GM12878 (cell line): ENCODE measurements around the gene TCERG1L. TPM values are rescaled to one million over a fixed set of nuclear protein-coding genes. Genes with fewer than 3 reads are reported as not detected.

Source experiments
- ATAC-seq: fragments of 200-7000 bp; cut with Tn5 transposase; 3 replicates; pipeline ENCODE4 v1.9.1; 2020; ENCODE audit warnings: mild to moderate bottlenecking, moderate library complexity
- BruUV-seq: library from RNA; stranded (reverse); fragments of 400-500 nt; replicated peaks from 2 replicates; lab custom pipeline; 2021; lab: Mats Ljungman, UMichigan
- CTCF ChIA-PET: fragments of 300-600 bp; sonication (Branson Sonifier 250); formaldehyde crosslinking; extraction: SDS; loops from one replicate; lab custom pipeline; 2021; ENCODE audit warnings: inconsistent platforms; lab: Yijun Ruan, JAX
- POLR2A ChIA-PET: fragments of 350-600 bp; formaldehyde crosslinking; extraction: SDS; loops from one replicate; lab custom pipeline; 2021; ENCODE audit warnings: inconsistent platforms; lab: Charles Lee
- RAD21 ChIA-PET: fragments of 300-600 bp; sonication (Branson Sonifier 250); formaldehyde crosslinking; loops from one replicate; lab custom pipeline; 2023; ENCODE audit warnings: antibody characterized with exemption; ENCODE audit not compliant: unreplicated experiment; lab: Charles Lee
- SMC1A ChIA-PET: fragments of 300-600 bp; sonication (Branson Sonifier 250); formaldehyde crosslinking; loops from one replicate; lab custom pipeline; 2023; ENCODE audit not compliant: unreplicated experiment, uncharacterized antibody; lab: Charles Lee
- DNase-seq: peaks from one replicate; pipeline ENCODE4 v3.0.0-alpha.2; 2011; ENCODE audit warnings: low read depth, low spot score
- FAIRE-seq: peaks from 3 replicates; lab custom pipeline; 2011; peaks lifted over from hg19 to GRCh38; lab: Jason Lieb, UNC
- H2AFZ ChIP-seq: 2 replicates; pipeline ENCODE4 v1.6.0; 2011; ENCODE audit warnings: low read depth, low read length, control low read depth; ENCODE audit not compliant: control insufficient read depth
- H3K27ac ChIP-seq: 2 replicates; pipeline ENCODE4 v1.5.1; 2011; ENCODE audit warnings: control low read depth; ENCODE audit not compliant: control insufficient read depth, insufficient read depth
- H3K27me3 ChIP-seq, 2 experiments: replicated peaks in 1 of 2; 2 replicates each; pipeline versions ENCODE4 v1.6.0 to v1.6.1; 2011; ENCODE audit warnings: low read length in 1 of 2; ENCODE audit not compliant: control insufficient read depth in 2 of 2, insufficient read depth in 2 of 2
- H3K36me3 ChIP-seq, 2 experiments: 2 replicates each; pipeline ENCODE4 v1.5.1; 2011; ENCODE audit warnings: low read length in 1 of 2; ENCODE audit not compliant: control insufficient read depth in 2 of 2, insufficient read depth in 2 of 2
- H3K4me1 ChIP-seq: 2 replicates; pipeline ENCODE4 v1.6.1; 2011; ENCODE audit warnings: mild to moderate bottlenecking, low read length, moderate library complexity, mixed read lengths; ENCODE audit not compliant: control insufficient read depth, insufficient read depth
- H3K4me2 ChIP-seq: 2 replicates; pipeline ENCODE4 v1.6.0; 2011; ENCODE audit warnings: control low read depth; ENCODE audit not compliant: control insufficient read depth, insufficient read depth
- H3K4me3 ChIP-seq: fragments of 200-600 bp; sonication (generic); 2 replicates; pipeline ENCODE4 v1.5.1; 2016
- H3K79me2 ChIP-seq: 2 replicates; pipeline ENCODE4 v1.6.0; 2011; ENCODE audit warnings: low read length; ENCODE audit not compliant: control insufficient read depth, insufficient read depth
- H3K9ac ChIP-seq: 2 replicates; pipeline ENCODE4 v1.8.0; 2011; ENCODE audit warnings: low read length, control low read depth, mixed read lengths; ENCODE audit not compliant: control insufficient read depth, insufficient read depth
- H3K9me3 ChIP-seq: replicated peaks from 3 replicates; pipeline ENCODE4 v1.5.1; 2011; ENCODE audit warnings: mild to moderate bottlenecking, low read length; ENCODE audit not compliant: control insufficient read depth, insufficient read depth
- H4K20me1 ChIP-seq: 2 replicates; pipeline ENCODE4 v1.6.0; 2011; ENCODE audit not compliant: control insufficient read depth, insufficient read depth
- CBFB ChIP-seq: IDR thresholded peaks from 2 replicates; pipeline ENCODE4 v1.6.1; 2016; ENCODE audit warnings: antibody characterized with exemption, low read depth
- ETV6 ChIP-seq, 2 experiments: fragments of 450-650 bp in 1 of 2; IDR thresholded peaks in 1 of 2; conservative IDR thresholded peaks in 1 of 2; 2 replicates each; pipeline ENCODE4 v1.6.1; 2014; ENCODE audit warnings: antibody characterized with exemption in 1 of 2, borderline replicate concordance in 1 of 2, low read depth in 1 of 2, mild to moderate bottlenecking in 1 of 2, moderate library complexity in 1 of 2
- IRF4 ChIP-seq: IDR thresholded peaks from 2 replicates; pipeline ENCODE4 v1.6.1; 2011; ENCODE audit warnings: low read depth, low read length
- MEF2B ChIP-seq: fragments of 450-650 bp; IDR thresholded peaks from 2 replicates; pipeline ENCODE4 v1.6.1; 2018; ENCODE audit warnings: mild to moderate bottlenecking, moderate library complexity; ENCODE audit not compliant: partially characterized antibody, poor library complexity, severe bottlenecking
- REST ChIP-seq: IDR thresholded peaks from 2 replicates; pipeline ENCODE4 v1.6.1; 2012; ENCODE audit warnings: mild to moderate bottlenecking, low read depth, low read length
- WGBS: methylation state at CpG from one replicate; pipeline ENCODE4 v1.1.6; 2016; ENCODE audit warnings: low lambda C conversion rate; ENCODE audit not compliant: insufficient replicate concordance, insufficient coverage; ENCODE audit errors: missing lambda C conversion rate; 5-methylcytosine and 5-hydroxymethylcytosine counted together
- in situ Hi-C: fragments of 300-500 bp; cut with MboI; formaldehyde crosslinking; loops from 9 replicates; pipeline ENCODE4 v1.14.3; 2018; ENCODE audit warnings: mixed read lengths
- intact Hi-C: fragments of 100-400 bp; cut with micrococcal nuclease; formaldehyde crosslinking; loops from one replicate; pipeline ENCODE4 v1.14.2; 2022; ENCODE audit not compliant: unreplicated experiment
- polyA plus RNA-seq, 11 experiments: library from polyadenylated mRNA; depleted of rRNA in 4 of 11; unstranded in 6 of 11; stranded (reverse) in 5 of 11; fragments of >200 nt; fragmentation: Nextera tagmentation in 4 of 11; fragmentation: Illumina TruSeq in 1 of 11; extraction: Ambion mirVana in 4 of 11; extraction: Trizol in 1 of 11; gene quantifications; 1 replicate in 1 of 11; 2 replicates in 10 of 11; pipeline versions ENCODE4 v1.2.1 to v1.2.3, GENCODE V29; 2011 to 2016; ENCODE audit warnings: inconsistent platforms in 2 of 11, missing spikeins in 2 of 11, low read depth in 1 of 11
- total RNA-seq, 4 experiments: library from RNA; depleted of rRNA in 3 of 4; stranded (reverse); fragments of >200 nt in 3 of 4; fragmentation: Illumina TruSeq in 1 of 4; extraction: Trizol in 1 of 4; gene quantifications; 2 replicates each; pipeline versions ENCODE4 v1.2.1 to v1.2.3, GENCODE V29; 2013 to 2021

The TCERG1L gene
- total and polyA plus RNA-seq, 10 of the 15 experiments (the other 5 are each of a cell fraction or from before 2014, with no cell fraction given) = not detected

- ChIA-PET CTCF (no interaction called here), RAD21 (no interaction called here), POLR2A (no interaction called here), SMC1A (no interaction called here)
- WGBS = 52% methylated on average over 15 of the region's 15 CpGs
- no peak for TF ChIP-seq REST
- TF ChIP-seq MEF2B = no peak
- TF ChIP-seq ETV6 (conservative IDR thresholded peaks at IDR 0.05 in 1 of 2, IDR thresholded peaks at IDR 0.05 in 1 of 2; ENCODE audit: borderline replicate concordance in 1 of 2, low read depth in 1 of 2) = no peak
- no peak for TF ChIP-seq CBFB
- no peak for TF ChIP-seq IRF4
- no peaks in the 10 kb centered on the region for H4K20me1 ChIP-seq
- H3K79me2 ChIP-seq = no peaks in the 10 kb centered on the region
- H3K4me2 ChIP-seq = no peak overlapping the region
- no TSS peak for BruUV-seq
- intact Hi-C loops (no loop called here), in situ Hi-C loops (no loop called here)
- H3K4me1 ChIP-seq = no peaks in the 10 kb centered on the region
- H2AFZ ChIP-seq = no peak overlapping the region
- DNase-seq (no peak), ATAC-seq (no peak), FAIRE-seq (no peak)
- H3K9ac ChIP-seq = no peak overlapping the region
- H3K36me3 ChIP-seq = no peaks in the 10 kb centered on the region
- peaks cover 5% of the 10 kb centered on the region; the same call in 2 of the 3 replicates for H3K9me3 ChIP-seq
- no peak overlapping the region for H3K4me3 ChIP-seq
- no peak overlapping the region for H3K27ac ChIP-seq
- H3K27me3 ChIP-seq = no peaks in the 10 kb centered on the region
These were observed 130.6 kb downstream of the TCERG1L start for GRCh38 chr10:131180740-131181415.
